GM19025 (cell line): ENCODE measurements around the gene CHP1.
A peak's percentile ranks its signal among the peaks of the same experiment; 100 is the strongest.
"Not testable (repeated sequence)": the region's sequence is repeated elsewhere in the genome, so short reads cannot be mapped to it uniquely, and the experiment has no call there.

Experiments
- ATAC-seq: cut with Tn5 transposase; IDR thresholded peaks from one replicate; pipeline ENCODE4 v1.9.1; 2021; ENCODE audit warnings: mild to moderate bottlenecking, low read depth, moderate library complexity; ENCODE audit not compliant: unreplicated experiment

The CHP1 gene

DNA sequence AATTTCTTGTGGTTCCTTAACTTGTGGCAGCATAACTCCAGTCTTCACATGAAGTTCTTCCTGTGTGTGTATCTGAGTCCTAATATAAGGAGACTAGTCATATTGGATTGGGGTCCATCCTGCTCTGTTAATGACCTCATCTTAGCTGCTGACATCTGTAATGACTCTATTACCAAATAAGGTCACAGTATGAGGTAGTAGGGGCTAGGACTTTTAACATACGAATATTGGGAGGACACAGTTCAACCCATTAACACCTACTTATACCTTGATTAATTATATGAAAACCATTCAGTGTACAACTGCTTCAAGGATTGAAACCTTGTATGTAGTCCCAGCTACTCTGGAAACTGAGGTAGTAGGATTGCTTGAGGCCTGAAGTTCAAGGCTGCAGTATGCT is 57.4 kb downstream of the CHP1 start:
- no peak for ATAC-seq

GRCh38 chr15:41289953-41290352 is 58.9 kb downstream of the CHP1 start:
- ATAC-seq, result no peak

GRCh38 chr15:41291065-41291631 is 60.1 kb downstream of the CHP1 start:
- peak; percentile 76 for ATAC-seq

GRCh38 chr15:41292521-41292920 is 61.5 kb downstream of the CHP1 start:
- no peak for ATAC-seq

GRCh38 chr15:41301139-41301538 is 70.1 kb downstream of the CHP1 start:
- not testable (repeated sequence) for ATAC-seq

- no peak for ATAC-seq
These were observed 70.5 kb downstream of the CHP1 start for GRCh38 chr15:41301587-41301986.

DNA sequence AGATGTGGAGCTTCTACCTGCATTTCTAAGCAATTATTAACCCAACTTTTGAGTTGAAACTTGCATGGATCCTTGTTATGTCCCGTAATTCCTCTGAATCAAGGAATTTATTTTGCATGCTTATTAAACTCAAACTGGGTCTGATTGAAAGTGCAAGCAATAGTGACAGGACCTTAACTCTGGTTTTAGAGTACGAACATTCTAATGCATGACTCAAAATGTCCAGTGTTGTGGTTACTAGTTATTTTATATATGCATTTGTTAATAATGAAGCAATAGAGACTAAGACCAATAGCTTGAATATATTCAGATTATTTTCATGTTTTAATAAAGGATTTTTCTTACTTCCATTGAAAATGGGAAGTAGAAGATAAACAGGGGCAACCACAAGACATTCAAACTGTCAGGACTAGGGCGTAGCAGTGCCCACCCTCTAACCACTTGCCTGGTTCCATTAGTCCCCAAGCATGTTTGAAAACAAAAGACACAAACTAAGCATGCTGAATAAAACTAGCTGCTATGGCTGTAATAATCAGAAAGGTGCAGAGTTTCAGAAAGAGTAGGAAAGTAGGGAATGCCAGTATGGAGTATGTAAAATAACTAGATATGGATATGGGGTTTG is 73.2 kb downstream of the CHP1 start:
- no peak for ATAC-seq

GRCh38 chr15:41307679-41308078 is 76.6 kb downstream of the CHP1 start:
- no peak for ATAC-seq

DNA sequence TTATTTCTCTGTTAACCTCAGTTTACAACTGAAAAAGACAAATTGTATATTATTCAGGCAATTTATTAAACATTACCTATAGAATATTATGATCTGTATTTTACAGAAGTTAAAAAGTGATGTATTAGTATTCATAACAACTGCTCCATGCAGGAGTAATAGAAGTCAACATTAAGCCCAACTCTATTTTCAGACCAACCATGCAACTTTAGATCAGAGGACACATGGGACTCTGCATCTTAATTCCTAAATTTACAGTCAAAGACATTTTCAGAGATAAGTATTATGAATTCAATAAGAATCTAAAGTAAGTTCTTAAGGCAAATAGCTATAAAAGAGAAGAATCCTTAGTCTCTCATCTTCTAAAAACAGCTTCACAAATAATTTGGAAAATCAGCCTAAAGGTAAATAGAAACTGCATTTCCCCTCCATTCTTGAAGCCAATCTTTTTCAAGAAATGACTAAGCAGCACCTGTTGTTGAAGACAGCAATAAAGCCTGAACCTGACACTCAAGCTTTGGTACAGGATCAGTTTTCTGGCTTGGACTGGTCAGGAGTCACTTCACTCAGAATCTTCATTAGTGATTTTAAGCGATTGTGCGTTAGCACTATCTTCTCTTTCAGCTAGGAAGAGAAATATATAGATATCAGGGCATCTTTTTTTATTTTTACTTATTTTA is 78.3 kb downstream of the CHP1 start:
- ATAC-seq, result no peak

DNA sequence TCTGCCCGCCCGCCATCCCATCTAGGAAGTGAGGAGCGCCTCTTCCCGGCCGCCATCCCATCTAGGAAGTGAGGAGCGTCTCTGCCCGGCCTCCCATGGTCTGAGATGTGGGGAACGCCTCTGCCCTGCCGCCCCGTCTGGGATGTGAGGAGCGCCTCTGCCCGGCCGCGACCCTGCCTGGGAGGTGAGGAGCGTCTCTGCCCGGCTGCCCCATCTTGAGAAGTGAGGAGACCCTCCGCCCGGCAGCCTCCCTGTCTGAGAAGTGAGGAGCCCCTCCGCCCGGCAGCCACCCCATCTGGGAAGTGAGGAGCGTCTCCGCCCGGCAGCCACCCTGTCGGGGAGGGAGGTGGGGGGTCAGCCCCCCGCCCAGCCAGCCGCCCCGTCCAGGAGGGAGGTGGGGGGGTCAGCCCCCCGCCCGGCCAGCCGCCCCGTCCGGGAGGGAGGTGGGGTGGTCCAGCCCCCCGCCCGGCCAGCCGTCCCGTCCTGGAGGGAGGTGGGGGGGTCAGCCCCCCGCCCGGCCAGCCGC is 89.8 kb downstream of the CHP1 start:
- ATAC-seq, result not testable (repeated sequence)

GRCh38 chr15:41323611-41324010 is 92.5 kb downstream of the CHP1 start:
- peak; percentile 64 for ATAC-seq

- no peak for ATAC-seq
These were observed 100.2 kb downstream of the CHP1 start for GRCh38 chr15:41331281-41331680.
